H9 (cell line): ENCODE measurements around the gene LAMB1. TPM values are rescaled to one million over a fixed set of nuclear protein-coding genes. Genes with fewer than 3 reads are reported as not detected.

Experiments
- DNase-seq: peaks from one replicate; pipeline ENCODE4 v3.0.0-alpha.2; 2017
- H2AFZ ChIP-seq: one replicate; pipeline ENCODE4 v1.6.1; 2013; ENCODE audit warnings: mild to moderate bottlenecking, low read length, control low read depth, moderate library complexity
- H2AK5ac ChIP-seq: 2 replicates; pipeline ENCODE4 v1.6.1; 2013; ENCODE audit warnings: low read length, control low read depth, mixed read lengths; ENCODE audit not compliant: insufficient read length
- H2BK120ac ChIP-seq: one replicate; pipeline ENCODE4 v1.6.1; 2013; ENCODE audit warnings: low read depth, mild to moderate bottlenecking, low read length, control low read depth, inconsistent platforms; ENCODE audit not compliant: poor library complexity, severe bottlenecking
- H2BK12ac ChIP-seq: 2 replicates; pipeline ENCODE4 v1.6.1; 2013; ENCODE audit warnings: low read length, control low read depth, mixed read lengths, low read depth; ENCODE audit not compliant: insufficient read length
- H2BK15ac ChIP-seq: 2 replicates; pipeline ENCODE4 v1.6.1; 2013; ENCODE audit warnings: low read depth, low read length, control low read depth
- H2BK20ac ChIP-seq: one replicate; pipeline ENCODE4 v1.6.1; 2013; ENCODE audit warnings: low read depth, mild to moderate bottlenecking, low read length, control low read depth, inconsistent platforms; ENCODE audit not compliant: poor library complexity, severe bottlenecking
- H2BK5ac ChIP-seq: 2 replicates; pipeline ENCODE4 v1.6.1; 2013; ENCODE audit warnings: low read length, control low read depth, mixed read lengths; ENCODE audit not compliant: insufficient read length
- H3K14ac ChIP-seq: 2 replicates; pipeline ENCODE4 v1.6.1; 2013; ENCODE audit warnings: low read length, control low read depth; ENCODE audit not compliant: insufficient read depth
- H3K18ac ChIP-seq: 2 replicates; pipeline ENCODE4 v1.6.1; 2013; ENCODE audit warnings: low read depth, mild to moderate bottlenecking, mixed read lengths, low read length, control low read depth; ENCODE audit not compliant: insufficient read length
- H3K23ac ChIP-seq: 2 replicates; pipeline ENCODE4 v1.6.1; 2013; ENCODE audit warnings: low read length, control low read depth, mixed read lengths, low read depth; ENCODE audit not compliant: insufficient read length
- H3K23me2 ChIP-seq: 2 replicates; pipeline ENCODE4 v1.6.1; 2013; ENCODE audit warnings: low read depth, mild to moderate bottlenecking, mixed read lengths, low read length, control low read depth; ENCODE audit not compliant: insufficient read length, poor library complexity, severe bottlenecking
- H3K27ac ChIP-seq: 2 replicates; pipeline ENCODE4 v1.5.1; 2013; ENCODE audit warnings: low read length, control low read depth, mixed read lengths, low read depth; ENCODE audit not compliant: insufficient read length
- H3K27me3 ChIP-seq: 2 replicates; pipeline ENCODE4 v1.6.1; 2013; ENCODE audit warnings: low read length, control low read depth, inconsistent platforms; ENCODE audit not compliant: insufficient read depth
- H3K4ac ChIP-seq: 2 replicates; pipeline ENCODE4 v1.6.1; 2013; ENCODE audit warnings: low read depth, mild to moderate bottlenecking, control low read depth, inconsistent platforms, low read length, moderate library complexity
- H3K4me1 ChIP-seq: 2 replicates; pipeline ENCODE4 v1.6.1; 2013; ENCODE audit warnings: low read length, control low read depth, inconsistent platforms; ENCODE audit not compliant: insufficient read depth
- H3K4me2 ChIP-seq: 2 replicates; pipeline ENCODE4 v1.6.1; 2013; ENCODE audit warnings: low read length, control low read depth, mixed read lengths; ENCODE audit not compliant: insufficient read length, insufficient read depth
- H3K56ac ChIP-seq: 2 replicates; pipeline ENCODE4 v1.6.1; 2013; ENCODE audit warnings: low read depth, mild to moderate bottlenecking, mixed read lengths, low read length, control low read depth; ENCODE audit not compliant: insufficient read length
- H3K79me1 ChIP-seq: 2 replicates; pipeline ENCODE4 v1.6.1; 2013; ENCODE audit warnings: low read depth, mild to moderate bottlenecking, moderate library complexity, low read length, control low read depth, inconsistent platforms; ENCODE audit not compliant: insufficient read depth, poor library complexity, severe bottlenecking
- H3K79me2 ChIP-seq: 2 replicates; pipeline ENCODE4 v1.6.1; 2013; ENCODE audit warnings: low read length, control low read depth, inconsistent platforms; ENCODE audit not compliant: insufficient read depth
- H3K9ac ChIP-seq: 2 replicates; pipeline ENCODE4 v1.6.1; 2013; ENCODE audit warnings: low read length, control low read depth, mixed read lengths; ENCODE audit not compliant: insufficient read length; ENCODE audit errors: extremely low read depth
- H3K9me3 ChIP-seq: one replicate; pipeline ENCODE4 v1.6.1; 2013; ENCODE audit warnings: low read depth, low read length, inconsistent platforms; ENCODE audit not compliant: control insufficient read depth
- H3T11ph ChIP-seq: one replicate; pipeline ENCODE4 v1.6.1; 2013; ENCODE audit warnings: mild to moderate bottlenecking, low read length, control low read depth, inconsistent platforms
- H4K20me1 ChIP-seq: one replicate; pipeline ENCODE4 v1.6.1; 2013; ENCODE audit not compliant: control insufficient read depth, insufficient read length, insufficient read depth
- H4K5ac ChIP-seq: 2 replicates; pipeline ENCODE4 v1.6.1; 2013; ENCODE audit warnings: low read depth, mild to moderate bottlenecking, mixed read lengths, low read length, control low read depth; ENCODE audit not compliant: insufficient read length
- H4K8ac ChIP-seq: replicated peaks from 2 replicates; pipeline ENCODE4 v1.6.1; 2013; ENCODE audit warnings: low read length, control low read depth, mixed read lengths, low read depth; ENCODE audit not compliant: insufficient read length
- H4K91ac ChIP-seq: 2 replicates; pipeline ENCODE4 v1.6.1; 2013; ENCODE audit warnings: low read depth, mild to moderate bottlenecking, moderate library complexity, mixed read lengths, low read length, control low read depth; ENCODE audit not compliant: insufficient read length
- H3K27ac Mint-ChIP-seq, 3 experiments: 2 replicates in 2 of 3; 3 replicates in 1 of 3; pipeline ENCODE4 v1.8.0; 2020 to 2021; ENCODE audit warnings: mixed read lengths in 3 of 3, mild to moderate bottlenecking in 1 of 3, moderate library complexity in 1 of 3
- H3K27me3 Mint-ChIP-seq: 2 replicates; pipeline ENCODE4 v1.8.0; 2021; ENCODE audit warnings: low read depth, mild to moderate bottlenecking, moderate library complexity, mixed read lengths
- H3K36me3 Mint-ChIP-seq, 3 experiments: 2 replicates in 2 of 3; 3 replicates in 1 of 3; pipeline ENCODE4 v1.8.0; 2020 to 2021; ENCODE audit warnings: low read depth in 3 of 3, mixed read lengths in 3 of 3; ENCODE audit not compliant: insufficient read depth in 1 of 3
- H3K4me1 Mint-ChIP-seq, 2 experiments: 2 replicates each; pipeline ENCODE4 v1.8.0; 2020; ENCODE audit warnings: mixed read lengths in 2 of 2
- H3K4me3 Mint-ChIP-seq, 2 experiments: 2 replicates in 1 of 2; 3 replicates in 1 of 2; pipeline ENCODE4 v1.8.0; 2020 to 2021; ENCODE audit warnings: mild to moderate bottlenecking in 2 of 2, mixed read lengths in 2 of 2, moderate library complexity in 1 of 2
- H3K9me3 Mint-ChIP-seq, 2 experiments: 2 replicates in 1 of 2; 3 replicates in 1 of 2; pipeline ENCODE4 v1.8.0; 2020; ENCODE audit warnings: mild to moderate bottlenecking in 2 of 2, mixed read lengths in 2 of 2, moderate library complexity in 1 of 2
- CTCF ChIP-seq: fragments of 200-600 bp; sonication (generic); conservative IDR thresholded peaks from 3 replicates; pipeline ENCODE4 v1.8.0; 2021; ENCODE audit warnings: antibody characterized with exemption, mild to moderate bottlenecking
- WGBS: extraction: QIAGEN DNeasy Blood & Tissue Kit; methylation state at CpG from one replicate; pipeline ENCODE4 v1.1.7; 2013; ENCODE audit warnings: missing lambda C conversion rate, low lambda C conversion rate, mixed read lengths; ENCODE audit not compliant: insufficient read length; ENCODE audit errors: extremely low coverage; 5-methylcytosine and 5-hydroxymethylcytosine counted together
- total RNA-seq: library from RNA; stranded (reverse); gene quantifications from 2 replicates; pipeline ENCODE4 v1.2.1, GENCODE V29; 2021

Gene LAMB1
- total RNA-seq, 1 experiment from 2014 or later = 75.8 TPM

GRCh38 chr7:107918948-107919347 is 84.0 kb downstream of the LAMB1 start:
- no peaks in the 10 kb centered on the region for H3K27me3 Mint-ChIP-seq
- Histone ChIP-seq H3K79me2 (no peaks in the 10 kb centered on the region; the same call in 1 of the 2 replicates), H2BK5ac (no peak overlapping the region), H3K27me3 (no peaks in the 10 kb centered on the region), H3K23ac (no peak overlapping the region), H3K4me1 (no peaks in the 10 kb centered on the region), H3K14ac (no peak overlapping the region), H2BK120ac (no peak overlapping the region), H3K4ac (no peak overlapping the region), H3K27ac (no peak overlapping the region), H3K23me2 (no peaks in the 10 kb centered on the region), H2BK12ac (no peak overlapping the region), H2AFZ (no peak overlapping the region), H3K9me3 (no peaks in the 10 kb centered on the region), H2BK20ac (no peak overlapping the region), H3K18ac (no peak overlapping the region), H4K91ac (no peak overlapping the region), H2BK15ac (no peak overlapping the region), H3T11ph (no peak overlapping the region), H4K8ac (no peak overlapping the region), H3K9ac (no peak overlapping the region), H4K5ac (no peak overlapping the region), H3K56ac (no peak overlapping the region), H3K79me1 (no peaks in the 10 kb centered on the region), H4K20me1 (no peaks in the 10 kb centered on the region), H3K4me2 (no peak overlapping the region), H2AK5ac (no peak overlapping the region)
- WGBS = no CpG with 5 or more reads among the region's 2 CpGs
- peaks cover 25 to 87% (median 68%) of the 10 kb centered on the region in 3 experiments for H3K36me3 Mint-ChIP-seq
- DNase-seq = no peak
- TF ChIP-seq CTCF = no peak
- H3K9me3 Mint-ChIP-seq = no peaks in the 10 kb centered on the region
- H3K4me1 Mint-ChIP-seq = no peaks in the 10 kb centered on the region
- H3K4me3 Mint-ChIP-seq = no peak overlapping the region
- no peak overlapping the region for H3K27ac Mint-ChIP-seq
